Nephron (organoid): ENCODE data around the gene CKAP5.

Experiments
- H3K27ac Mint-ChIP-seq, 3 experiments: 2 replicates each; pipeline ENCODE4 v1.8.0; 2020; ENCODE audit warnings: mixed read lengths in 3 of 3, mild to moderate bottlenecking in 2 of 3, moderate library complexity in 1 of 3
- H3K27me3 Mint-ChIP-seq: 2 replicates; pipeline ENCODE4 v1.8.0; 2021; ENCODE audit warnings: low read depth, mild to moderate bottlenecking, moderate library complexity, mixed read lengths
- H3K36me3 Mint-ChIP-seq: 2 replicates; pipeline ENCODE4 v1.8.0; 2020; ENCODE audit warnings: low read depth, mixed read lengths
- H3K4me1 Mint-ChIP-seq: 2 replicates; pipeline ENCODE4 v1.8.0; 2020; ENCODE audit warnings: mixed read lengths
- H3K4me3 Mint-ChIP-seq, 3 experiments: 2 replicates each; pipeline ENCODE4 v1.8.0; 2020; ENCODE audit warnings: mild to moderate bottlenecking in 3 of 3, mixed read lengths in 3 of 3, moderate library complexity in 2 of 3
- H3K9me3 Mint-ChIP-seq: 2 replicates; pipeline ENCODE4 v1.8.0; 2020; ENCODE audit warnings: mixed read lengths
- TF ChIP-seq, protein P1 (sequence below), 3 experiments: fragments of 200-600 bp; sonication (generic); IDR thresholded peaks; one replicate each; pipeline ENCODE4 v1.5.0; 2021; ENCODE audit warnings: antibody characterized with exemption in 3 of 3; ENCODE audit not compliant: unreplicated experiment in 3 of 3

Gene CKAP5

DNA sequence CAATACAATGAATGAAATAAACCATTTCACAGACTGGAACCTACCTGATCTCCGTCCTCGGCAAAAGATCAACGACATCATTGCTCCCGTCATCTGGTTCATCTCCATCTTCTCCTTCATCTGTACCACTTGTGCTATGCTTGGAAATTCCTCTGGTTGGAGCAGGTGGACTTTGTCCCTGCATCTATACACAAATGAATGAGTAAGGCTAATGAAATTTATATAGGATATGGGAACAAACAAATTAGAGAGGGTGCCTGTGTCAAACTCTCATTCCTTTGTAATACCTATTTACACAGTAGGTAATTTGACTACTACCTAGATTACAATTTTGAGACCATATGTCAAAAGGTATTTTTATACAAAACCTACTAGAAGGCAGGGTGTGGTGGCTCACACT, 67.7 kb downstream of the CKAP5 start:
- no peaks in the 10 kb centered on the region for H3K4me1 Mint-ChIP-seq
- H3K4me3 Mint-ChIP-seq: no peak overlapping the region
- TF ChIP-seq, protein P1, sequence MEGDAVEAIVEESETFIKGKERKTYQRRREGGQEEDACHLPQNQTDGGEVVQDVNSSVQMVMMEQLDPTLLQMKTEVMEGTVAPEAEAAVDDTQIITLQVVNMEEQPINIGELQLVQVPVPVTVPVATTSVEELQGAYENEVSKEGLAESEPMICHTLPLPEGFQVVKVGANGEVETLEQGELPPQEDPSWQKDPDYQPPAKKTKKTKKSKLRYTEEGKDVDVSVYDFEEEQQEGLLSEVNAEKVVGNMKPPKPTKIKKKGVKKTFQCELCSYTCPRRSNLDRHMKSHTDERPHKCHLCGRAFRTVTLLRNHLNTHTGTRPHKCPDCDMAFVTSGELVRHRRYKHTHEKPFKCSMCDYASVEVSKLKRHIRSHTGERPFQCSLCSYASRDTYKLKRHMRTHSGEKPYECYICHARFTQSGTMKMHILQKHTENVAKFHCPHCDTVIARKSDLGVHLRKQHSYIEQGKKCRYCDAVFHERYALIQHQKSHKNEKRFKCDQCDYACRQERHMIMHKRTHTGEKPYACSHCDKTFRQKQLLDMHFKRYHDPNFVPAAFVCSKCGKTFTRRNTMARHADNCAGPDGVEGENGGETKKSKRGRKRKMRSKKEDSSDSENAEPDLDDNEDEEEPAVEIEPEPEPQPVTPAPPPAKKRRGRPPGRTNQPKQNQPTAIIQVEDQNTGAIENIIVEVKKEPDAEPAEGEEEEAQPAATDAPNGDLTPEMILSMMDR (IDR thresholded peaks at IDR 0.05; ENCODE audit: unreplicated experiment in 3 of 3): no peak
- no peaks in the 10 kb centered on the region for H3K9me3 Mint-ChIP-seq
- H3K27me3 Mint-ChIP-seq: no peaks in the 10 kb centered on the region
- H3K36me3 Mint-ChIP-seq: peaks cover 80% of the 10 kb centered on the region
- no peak overlapping the region for H3K27ac Mint-ChIP-seq

DNA sequence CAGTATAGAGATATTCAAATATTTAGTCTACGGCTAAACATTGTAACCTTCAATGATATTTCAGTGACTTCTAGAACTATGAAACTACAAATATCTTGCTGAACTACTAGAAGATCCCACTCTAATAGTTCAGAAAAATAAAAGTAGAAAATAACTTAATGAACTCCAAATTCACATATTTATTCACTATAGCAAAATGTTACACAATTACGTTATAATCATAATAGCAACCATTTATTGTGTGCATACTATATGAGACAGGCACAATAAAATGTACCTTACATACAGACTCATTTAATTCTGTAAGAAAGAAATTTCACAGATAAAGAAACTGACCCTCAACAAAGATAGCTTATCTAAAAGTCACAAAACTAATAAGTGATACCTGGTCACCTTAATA, 69.2 kb downstream of the CKAP5 start:
- no peak overlapping the region for H3K27ac Mint-ChIP-seq
- no peaks in the 10 kb centered on the region for H3K4me1 Mint-ChIP-seq
- H3K9me3 Mint-ChIP-seq: no peaks in the 10 kb centered on the region
- TF ChIP-seq, protein P1 (IDR thresholded peaks at IDR 0.05; ENCODE audit: unreplicated experiment in 3 of 3): no peak
- no peak overlapping the region for H3K4me3 Mint-ChIP-seq
- H3K36me3 Mint-ChIP-seq: peaks cover 84% of the 10 kb centered on the region
- H3K27me3 Mint-ChIP-seq: no peaks in the 10 kb centered on the region

DNA sequence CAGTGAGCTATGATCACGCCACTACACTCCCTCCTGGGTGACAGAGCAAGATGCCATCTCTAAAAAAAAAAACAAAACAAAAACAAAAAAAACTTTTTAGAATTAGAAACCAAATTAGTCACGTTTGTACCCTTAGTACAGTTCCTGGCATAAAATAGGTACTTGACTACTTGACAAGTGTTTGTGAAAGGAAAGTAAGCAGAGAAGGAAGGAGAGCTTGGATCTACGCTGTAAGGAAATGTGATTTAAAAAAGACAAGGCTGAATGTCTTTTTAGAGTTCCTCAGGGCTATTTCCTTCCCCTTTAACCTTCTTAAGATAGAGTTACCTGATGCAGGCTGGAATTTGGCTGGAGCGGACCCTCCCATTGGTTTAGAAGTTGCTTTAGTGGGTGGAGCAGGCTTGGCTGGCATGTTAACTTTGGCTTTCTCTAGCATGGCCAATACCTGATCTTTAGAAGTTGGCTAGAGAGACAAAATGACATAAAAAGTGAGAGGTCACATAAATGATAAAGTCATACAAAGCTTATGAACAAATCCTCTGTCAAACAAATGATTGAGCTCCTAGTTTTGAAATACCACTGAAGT, 76.4 kb downstream of the CKAP5 start:
- H3K9me3 Mint-ChIP-seq: no peaks in the 10 kb centered on the region
- H3K36me3 Mint-ChIP-seq: peaks cover 67% of the 10 kb centered on the region
- no peak overlapping the region for H3K27ac Mint-ChIP-seq
- no peak overlapping the region for H3K4me3 Mint-ChIP-seq
- TF ChIP-seq, protein P1 (IDR thresholded peaks at IDR 0.05; ENCODE audit: unreplicated experiment in 3 of 3): no peak
- H3K27me3 Mint-ChIP-seq: no peaks in the 10 kb centered on the region
- H3K4me1 Mint-ChIP-seq: no peaks in the 10 kb centered on the region

DNA sequence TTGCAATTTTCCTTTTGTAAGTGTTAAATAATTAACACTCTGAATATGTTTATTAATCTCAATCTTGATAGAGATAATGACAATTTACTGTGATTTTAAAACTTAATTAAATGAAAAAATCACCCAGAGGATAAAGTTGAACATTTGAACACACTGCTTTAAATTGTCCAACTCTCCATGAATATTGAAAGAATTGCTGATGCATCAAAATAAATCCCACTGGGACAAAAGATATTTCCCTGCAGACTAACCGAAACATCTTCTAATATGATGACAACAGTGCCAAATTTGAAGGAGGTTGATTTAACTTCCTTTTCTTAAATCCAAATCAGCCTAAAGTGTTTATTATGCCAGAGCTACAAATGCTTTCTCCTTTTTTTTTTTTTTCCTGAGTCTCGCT, 79.4 kb downstream of the CKAP5 start:
- Mint-ChIP-seq H3K9me3 (no peaks in the 10 kb centered on the region), H3K27ac (no peak overlapping the region), H3K4me3 (no peak overlapping the region), H3K36me3 (peaks cover 65% of the 10 kb centered on the region), H3K4me1 (no peaks in the 10 kb centered on the region), H3K27me3 (no peaks in the 10 kb centered on the region)
- TF ChIP-seq, protein P1 (IDR thresholded peaks at IDR 0.05; ENCODE audit: unreplicated experiment in 3 of 3): no peak

GRCh38 chr11:46762248-46762647, 83.8 kb downstream of the CKAP5 start:
- Mint-ChIP-seq H3K4me1 (no peaks in the 10 kb centered on the region), H3K27ac (no peak overlapping the region), H3K9me3 (no peaks in the 10 kb centered on the region), H3K27me3 (no peaks in the 10 kb centered on the region), H3K36me3 (peaks cover 75% of the 10 kb centered on the region), H3K4me3 (no peak overlapping the region)
- TF ChIP-seq, protein P1 (IDR thresholded peaks at IDR 0.05; ENCODE audit: unreplicated experiment in 3 of 3): no peak

GRCh38 chr11:46761807-46762206, 84.3 kb downstream of the CKAP5 start:
- TF ChIP-seq, protein P1 (IDR thresholded peaks at IDR 0.05; ENCODE audit: unreplicated experiment in 3 of 3): no peak
- Mint-ChIP-seq H3K27ac (no peak overlapping the region), H3K9me3 (no peaks in the 10 kb centered on the region), H3K4me3 (no peak overlapping the region), H3K27me3 (no peaks in the 10 kb centered on the region), H3K36me3 (peaks cover 70% of the 10 kb centered on the region), H3K4me1 (no peaks in the 10 kb centered on the region)
